ENCODE measurements around the gene PRR15. TPM values are rescaled to one million over a fixed set of nuclear protein-coding genes. Genes with fewer than 3 reads are reported as not detected.

PRR15 gene, protein sequence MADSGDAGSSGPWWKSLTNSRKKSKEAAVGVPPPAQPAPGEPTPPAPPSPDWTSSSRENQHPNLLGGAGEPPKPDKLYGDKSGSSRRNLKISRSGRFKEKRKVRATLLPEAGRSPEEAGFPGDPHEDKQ
- total RNA-seq (21.2 TPM), polyA plus RNA-seq (ENCODE audit: insufficient read depth, low read depth, low replicate concordance) (27.5 TPM)
- long read RNA-seq, donor 1, partial matches to known transcripts: 0 of 1 reads
- long read RNA-seq, donor 1, other reads (novel, unspliced or antisense): 0 of 1 reads
- long read RNA-seq, donor 2, partial matches to known transcripts: 0 of 3 reads
- long read RNA-seq, donor 2, other reads (novel, unspliced or antisense): 0 of 3 reads
- long read RNA-seq, donor 3, partial matches to known transcripts: 0 of 3 reads
- long read RNA-seq, donor 3, other reads (novel, unspliced or antisense): 0 of 3 reads
- long read RNA-seq, donor 4: 0 reads
- long read RNA-seq, donor 5: 0 reads
- long read RNA-seq, donor 6, partial matches to known transcripts: 0 of 1 reads
- long read RNA-seq, donor 6, other reads (novel, unspliced or antisense): 0 of 1 reads
- long read RNA-seq, donor 7, transcript PRR15-201 (2 exons, 1,678 nt): major isoform, 14 of 33 reads
- long read RNA-seq, donor 7, transcript PRR15-202 (2 exons, 503 nt): minor isoform, 5 of 33 reads
- long read RNA-seq, donor 7, partial matches to known transcripts: 11 of 33 reads
- long read RNA-seq, donor 7, other reads (novel, unspliced or antisense): 3 of 33 reads
- long read RNA-seq, donor 8, partial matches to known transcripts: 0 of 1 reads
- long read RNA-seq, donor 8, other reads (novel, unspliced or antisense): 0 of 1 reads
- long read RNA-seq, donor 9, partial matches to known transcripts: 0 of 1 reads
- long read RNA-seq, donor 9, other reads (novel, unspliced or antisense): 0 of 1 reads
- long read RNA-seq, donor 10, partial matches to known transcripts: 0 of 2 reads
- long read RNA-seq, donor 10, other reads (novel, unspliced or antisense): 0 of 2 reads

DNA sequence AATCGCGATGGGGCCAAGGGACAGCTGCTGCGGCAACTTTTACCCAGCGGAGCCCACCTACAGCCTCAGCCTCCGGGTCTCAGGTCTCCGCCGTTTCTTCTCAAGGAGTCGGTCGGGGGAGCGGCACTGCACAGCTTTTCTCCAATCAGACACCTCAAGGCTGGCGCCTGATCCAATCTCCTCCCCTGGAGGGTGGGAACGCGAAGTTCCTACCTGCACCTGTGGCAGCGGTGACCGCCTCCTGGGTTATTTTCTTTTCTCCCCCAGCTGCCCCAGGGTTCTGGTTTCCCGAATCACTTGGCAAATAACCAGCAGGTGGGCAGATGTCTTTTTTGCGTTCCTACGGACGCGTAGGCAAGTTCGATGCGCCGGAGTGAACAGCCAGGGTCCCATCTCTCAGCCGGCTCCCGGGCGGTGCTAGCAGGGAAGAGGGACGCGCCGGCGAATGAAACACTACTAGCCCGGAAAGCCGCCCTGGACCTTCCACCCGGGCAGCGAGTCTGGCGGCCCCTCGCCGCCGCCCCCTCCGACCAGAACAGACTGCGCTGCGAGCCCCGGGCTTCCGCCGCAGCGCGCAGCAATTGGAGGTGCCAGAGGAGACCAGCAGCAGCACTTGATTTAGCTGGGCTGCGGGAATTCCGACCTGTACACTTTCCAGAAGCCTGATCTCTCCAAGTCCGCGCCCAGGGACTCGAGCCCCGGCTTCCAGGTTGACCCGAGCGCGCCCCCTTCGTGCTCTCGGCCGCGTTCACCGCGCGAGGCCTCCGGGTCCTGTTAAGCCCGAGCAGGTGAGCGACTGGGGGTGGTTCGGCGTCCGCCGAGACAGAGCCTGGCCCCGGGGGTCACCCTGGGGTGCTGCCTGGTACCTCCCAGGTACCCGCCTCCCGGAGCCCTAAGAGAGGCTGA lies at the start of gene PRR15:
Gene PRR15 (plus strand): TSS at position 246 of the 906 bp plus-strand sequence. CDS start 2,495 bp downstream, outside the sequence.
- peak within 1 kb of the TSS; percentile 77 to 95 (median 92) for H3K4me3 ChIP-seq (ENCODE audit: low read length in 3 of 3)
- H3K9ac ChIP-seq (ENCODE audit: low read length in 3 of 3): peak within 1 kb of the TSS; percentile 48 to 83 (median 75)
- intact Hi-C loops (cut with DNase I): no loop called here
- H3K4me1 ChIP-seq (ENCODE audit: control insufficient read depth in 2 of 3, insufficient read depth in 2 of 3, low read depth in 1 of 3, low read length in 3 of 3): peaks cover 0 to 6% (median 2%) of the 10 kb centered on the region in 3 donors
- TF ChIP-seq, protein P1, sequence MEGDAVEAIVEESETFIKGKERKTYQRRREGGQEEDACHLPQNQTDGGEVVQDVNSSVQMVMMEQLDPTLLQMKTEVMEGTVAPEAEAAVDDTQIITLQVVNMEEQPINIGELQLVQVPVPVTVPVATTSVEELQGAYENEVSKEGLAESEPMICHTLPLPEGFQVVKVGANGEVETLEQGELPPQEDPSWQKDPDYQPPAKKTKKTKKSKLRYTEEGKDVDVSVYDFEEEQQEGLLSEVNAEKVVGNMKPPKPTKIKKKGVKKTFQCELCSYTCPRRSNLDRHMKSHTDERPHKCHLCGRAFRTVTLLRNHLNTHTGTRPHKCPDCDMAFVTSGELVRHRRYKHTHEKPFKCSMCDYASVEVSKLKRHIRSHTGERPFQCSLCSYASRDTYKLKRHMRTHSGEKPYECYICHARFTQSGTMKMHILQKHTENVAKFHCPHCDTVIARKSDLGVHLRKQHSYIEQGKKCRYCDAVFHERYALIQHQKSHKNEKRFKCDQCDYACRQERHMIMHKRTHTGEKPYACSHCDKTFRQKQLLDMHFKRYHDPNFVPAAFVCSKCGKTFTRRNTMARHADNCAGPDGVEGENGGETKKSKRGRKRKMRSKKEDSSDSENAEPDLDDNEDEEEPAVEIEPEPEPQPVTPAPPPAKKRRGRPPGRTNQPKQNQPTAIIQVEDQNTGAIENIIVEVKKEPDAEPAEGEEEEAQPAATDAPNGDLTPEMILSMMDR (IDR thresholded peaks at IDR 0.05; ENCODE audit: borderline replicate concordance, extremely low read depth, insufficient read depth): peak; percentile 5
- peaks cover 16% of the 10 kb centered on the region for H3K27me3 ChIP-seq (ENCODE audit: control insufficient read depth, insufficient read depth, low read length)
- peak; percentile 79 to 90 (median 86) for DNase-seq
- H3K27ac ChIP-seq (ENCODE audit: low read depth in 2 of 2, low read length in 2 of 2): peak within 1 kb of the TSS; percentile 88 to 90
- no peaks in the 10 kb centered on the region for H3K36me3 ChIP-seq (ENCODE audit: control insufficient read depth in 2 of 3, insufficient read depth in 3 of 3, low read length in 3 of 3)
- H3K9me3 ChIP-seq (ENCODE audit: control insufficient read depth in 2 of 3, insufficient read depth in 1 of 3, low read length in 3 of 3): no peaks in the 10 kb centered on the region
- FAIRE-seq: no peak

DNA sequence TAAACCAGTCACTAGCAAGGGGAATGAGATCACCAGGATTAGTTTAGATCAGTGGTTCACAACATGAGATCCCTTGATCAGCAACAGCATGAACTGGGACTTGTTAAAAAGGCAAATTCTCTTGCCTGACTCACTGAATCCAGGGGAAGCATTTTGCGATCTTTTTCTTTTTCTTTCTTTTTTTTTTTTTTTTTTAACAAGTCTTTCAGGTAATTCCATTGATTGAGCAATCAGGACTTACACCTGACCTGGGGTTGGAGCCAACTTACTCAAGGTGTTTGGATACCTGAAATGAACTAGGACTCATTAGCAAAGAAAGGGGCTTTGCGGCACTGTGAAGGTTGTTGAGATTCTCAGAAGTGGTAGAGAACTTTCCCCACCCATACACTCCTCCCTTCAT lies 47.1 kb upstream of the PRR15 start:
- Histone ChIP-seq H3K27me3 (ENCODE audit: control insufficient read depth, insufficient read depth, low read length) (no peaks in the 10 kb centered on the region), H3K9ac (ENCODE audit: low read length in 3 of 3) (no peak overlapping the region), H3K4me3 (ENCODE audit: low read length in 3 of 3) (no peak overlapping the region), H3K9me3 (ENCODE audit: control insufficient read depth in 2 of 3, insufficient read depth in 1 of 3, low read length in 3 of 3) (no peaks in the 10 kb centered on the region), H3K36me3 (ENCODE audit: control insufficient read depth in 2 of 3, insufficient read depth in 3 of 3, low read length in 3 of 3) (peaks cover 0 to 4% (median 0%) of the 10 kb centered on the region in 3 donors), H3K4me1 (ENCODE audit: control insufficient read depth in 2 of 3, insufficient read depth in 2 of 3, low read depth in 1 of 3, low read length in 3 of 3) (no peaks in the 10 kb centered on the region), H3K27ac (ENCODE audit: low read depth in 2 of 2, low read length in 2 of 2) (no peak overlapping the region)
- intact Hi-C loops (cut with DNase I): no loop called here
- DNase-seq: no peak
- TF ChIP-seq, protein P1 (IDR thresholded peaks at IDR 0.05; ENCODE audit: borderline replicate concordance, extremely low read depth, insufficient read depth): no peak
- FAIRE-seq: no peak

DNA sequence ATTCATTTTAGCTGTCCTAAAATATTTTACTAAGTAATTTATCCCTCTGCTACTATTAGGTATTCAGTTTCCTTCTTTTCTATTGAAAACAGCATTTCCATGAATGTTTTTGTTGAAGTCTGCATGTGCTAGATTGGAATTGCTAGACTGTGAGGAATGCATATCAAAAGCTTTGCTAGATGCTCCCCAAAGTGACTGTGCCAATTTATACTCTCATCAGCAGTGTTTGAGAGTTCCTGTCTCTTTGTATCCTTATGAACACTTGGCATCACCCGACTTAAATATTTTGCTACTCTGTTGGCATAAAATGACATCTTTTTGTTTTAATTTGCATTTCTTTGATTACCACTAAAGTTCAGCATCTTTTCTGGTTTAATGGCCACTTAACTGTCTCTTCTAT lies 45.0 kb upstream of the PRR15 start:
- TF ChIP-seq, protein P1 (IDR thresholded peaks at IDR 0.05; ENCODE audit: borderline replicate concordance, extremely low read depth, insufficient read depth): no peak
- Histone ChIP-seq H3K9me3 (ENCODE audit: control insufficient read depth in 2 of 3, insufficient read depth in 1 of 3, low read length in 3 of 3) (peaks cover 0 to 3% (median 0%) of the 10 kb centered on the region in 3 donors), H3K27ac (ENCODE audit: low read depth in 2 of 2, low read length in 2 of 2) (no peak overlapping the region), H3K9ac (ENCODE audit: low read length in 3 of 3) (no peak overlapping the region), H3K27me3 (ENCODE audit: control insufficient read depth, insufficient read depth, low read length) (no peaks in the 10 kb centered on the region), H3K4me1 (ENCODE audit: control insufficient read depth in 2 of 3, insufficient read depth in 2 of 3, low read depth in 1 of 3, low read length in 3 of 3) (no peaks in the 10 kb centered on the region), H3K4me3 (ENCODE audit: low read length in 3 of 3) (no peak overlapping the region), H3K36me3 (ENCODE audit: control insufficient read depth in 2 of 3, insufficient read depth in 3 of 3, low read length in 3 of 3) (peaks cover 0 to 3% (median 0%) of the 10 kb centered on the region in 3 donors)
- intact Hi-C loops (cut with DNase I): no loop called here
- FAIRE-seq: no peak
- no peak for DNase-seq

All from kidney (tissue), 22 donors.